Nephron progenitor cell (in vitro differentiated cells): ENCODE measurements around the gene IRX6.

Experiments used
- DNase-seq: peaks from one replicate; pipeline ENCODE4 v3.0.0; 2021
- H3K27ac Mint-ChIP-seq: 2 replicates; pipeline ENCODE4 v1.8.0; 2021; ENCODE audit warnings: mild to moderate bottlenecking, moderate library complexity, mixed read lengths
- H3K27me3 Mint-ChIP-seq: 2 replicates; pipeline ENCODE4 v1.8.0; 2021; ENCODE audit warnings: mild to moderate bottlenecking, low read depth, mixed read lengths; ENCODE audit not compliant: poor library complexity
- H3K36me3 Mint-ChIP-seq: 2 replicates; pipeline ENCODE4 v1.8.0; 2021; ENCODE audit warnings: low read depth, mixed read lengths
- H3K4me1 Mint-ChIP-seq: 2 replicates; pipeline ENCODE4 v1.8.0; 2021; ENCODE audit warnings: mixed read lengths
- H3K4me3 Mint-ChIP-seq: 2 replicates; pipeline ENCODE4 v1.8.0; 2021; ENCODE audit warnings: mild to moderate bottlenecking, moderate library complexity, mixed read lengths
- H3K9me3 Mint-ChIP-seq: 2 replicates; pipeline ENCODE4 v1.8.0; 2021; ENCODE audit warnings: mild to moderate bottlenecking, moderate library complexity, mixed read lengths
- TF ChIP-seq, protein P1 (sequence below): fragments of 200-600 bp; sonication (generic); IDR thresholded peaks from 2 replicates; pipeline ENCODE4 v1.5.0; 2021; ENCODE audit warnings: antibody characterized with exemption

IRX6 gene

DNA sequence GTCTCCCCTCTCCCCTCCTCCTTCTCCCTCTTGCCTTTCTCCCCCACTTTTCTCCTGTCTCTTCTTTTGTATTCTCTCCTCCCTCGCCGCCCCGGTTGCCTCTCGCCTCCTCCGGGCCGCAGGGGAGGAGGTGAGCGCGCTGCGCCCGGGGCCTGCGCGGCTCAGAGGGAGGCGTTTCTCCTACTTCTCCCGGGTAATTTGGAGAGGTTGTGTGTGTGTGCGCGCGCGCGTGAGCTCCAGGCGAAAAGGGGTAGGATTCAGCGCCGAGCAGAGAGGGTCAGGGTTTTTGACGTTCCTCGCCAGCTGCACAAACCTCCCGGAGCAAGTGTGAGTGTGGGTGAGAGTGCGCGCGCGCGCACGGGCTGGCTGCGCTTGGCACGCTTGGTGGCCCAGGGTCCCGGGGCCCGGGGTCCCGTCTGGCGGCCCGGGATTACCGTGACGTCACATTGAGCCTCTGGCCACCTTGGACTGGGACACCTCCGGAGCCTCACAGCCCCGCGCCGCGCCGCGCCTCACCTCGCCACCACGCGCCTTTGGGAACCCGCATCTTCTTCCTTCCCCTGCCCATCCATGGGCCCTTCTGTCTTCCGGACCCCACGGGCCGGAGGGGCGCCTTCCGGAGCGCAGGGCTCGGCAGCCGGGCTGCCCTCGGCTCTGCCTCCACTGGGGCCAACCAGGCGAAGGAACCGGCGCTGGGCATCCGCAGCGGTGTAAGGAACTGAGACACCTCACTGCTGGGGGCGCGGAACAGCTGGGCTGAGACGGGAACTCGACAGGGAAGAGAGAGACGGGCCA, 479 bp downstream of the IRX6 start:
- H3K9me3 Mint-ChIP-seq: no peaks in the 10 kb centered on the region
- peaks cover 14% of the 10 kb centered on the region for H3K4me1 Mint-ChIP-seq
- no peaks in the 10 kb centered on the region for H3K36me3 Mint-ChIP-seq
- H3K27ac Mint-ChIP-seq: no peak overlapping the region
- peak; percentile 50 for DNase-seq
- H3K4me3 Mint-ChIP-seq: peak overlapping the region; percentile 80
- TF ChIP-seq, protein P1, sequence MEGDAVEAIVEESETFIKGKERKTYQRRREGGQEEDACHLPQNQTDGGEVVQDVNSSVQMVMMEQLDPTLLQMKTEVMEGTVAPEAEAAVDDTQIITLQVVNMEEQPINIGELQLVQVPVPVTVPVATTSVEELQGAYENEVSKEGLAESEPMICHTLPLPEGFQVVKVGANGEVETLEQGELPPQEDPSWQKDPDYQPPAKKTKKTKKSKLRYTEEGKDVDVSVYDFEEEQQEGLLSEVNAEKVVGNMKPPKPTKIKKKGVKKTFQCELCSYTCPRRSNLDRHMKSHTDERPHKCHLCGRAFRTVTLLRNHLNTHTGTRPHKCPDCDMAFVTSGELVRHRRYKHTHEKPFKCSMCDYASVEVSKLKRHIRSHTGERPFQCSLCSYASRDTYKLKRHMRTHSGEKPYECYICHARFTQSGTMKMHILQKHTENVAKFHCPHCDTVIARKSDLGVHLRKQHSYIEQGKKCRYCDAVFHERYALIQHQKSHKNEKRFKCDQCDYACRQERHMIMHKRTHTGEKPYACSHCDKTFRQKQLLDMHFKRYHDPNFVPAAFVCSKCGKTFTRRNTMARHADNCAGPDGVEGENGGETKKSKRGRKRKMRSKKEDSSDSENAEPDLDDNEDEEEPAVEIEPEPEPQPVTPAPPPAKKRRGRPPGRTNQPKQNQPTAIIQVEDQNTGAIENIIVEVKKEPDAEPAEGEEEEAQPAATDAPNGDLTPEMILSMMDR: no peak
- H3K27me3 Mint-ChIP-seq: peaks cover 98% of the 10 kb centered on the region

GRCh38 chr16:55325080-55325447, 1.1 kb downstream of the IRX6 start:
- DNase-seq: peak; percentile 29
- Mint-ChIP-seq H3K36me3 (no peaks in the 10 kb centered on the region), H3K9me3 (no peaks in the 10 kb centered on the region), H3K4me1 (peaks cover 14% of the 10 kb centered on the region), H3K4me3 (peak overlapping the region; percentile 65), H3K27ac (no peak overlapping the region), H3K27me3 (peaks cover 98% of the 10 kb centered on the region)
- TF ChIP-seq, protein P1: no peak

DNA sequence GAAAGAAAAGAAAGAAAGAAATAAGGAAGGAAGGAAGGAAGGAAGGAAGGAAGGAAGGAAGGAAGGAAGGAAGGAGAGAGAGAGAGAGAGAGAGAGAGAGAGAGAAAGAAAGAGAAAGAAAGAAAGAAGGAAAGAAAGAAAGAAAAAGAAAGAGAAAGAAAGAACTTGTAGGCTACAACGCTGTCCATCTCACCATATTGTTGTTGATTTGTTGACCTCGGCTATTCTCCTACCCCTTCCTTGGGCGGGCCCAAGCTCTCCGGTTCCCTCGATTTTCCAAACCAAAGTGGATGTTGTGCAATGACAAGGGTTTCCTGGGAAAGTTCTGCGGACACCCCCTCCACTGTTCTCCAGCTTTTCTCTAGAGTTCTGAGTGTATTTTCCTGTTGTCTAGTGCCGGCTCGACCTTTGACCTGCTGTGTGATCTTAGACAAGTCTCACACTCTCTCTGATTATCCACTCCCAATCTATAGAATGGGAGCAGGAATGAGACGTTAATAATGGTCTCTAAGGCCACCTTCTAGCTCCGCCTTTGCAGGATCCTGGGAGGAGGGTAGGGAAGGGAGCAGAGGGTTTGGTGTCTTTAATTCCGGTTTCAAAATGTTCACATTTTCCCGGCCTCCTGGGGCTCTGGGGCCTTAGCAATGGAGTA, 1.6 kb downstream of the IRX6 start:
- peak overlapping the region; percentile 65 for H3K4me3 Mint-ChIP-seq
- H3K27me3 Mint-ChIP-seq: peaks cover 98% of the 10 kb centered on the region
- TF ChIP-seq, protein P1: no peak
- DNase-seq: no peak
- H3K9me3 Mint-ChIP-seq: no peaks in the 10 kb centered on the region
- no peak overlapping the region for H3K27ac Mint-ChIP-seq
- H3K4me1 Mint-ChIP-seq: peaks cover 17% of the 10 kb centered on the region
- no peaks in the 10 kb centered on the region for H3K36me3 Mint-ChIP-seq

GRCh38 chr16:55326261-55327092, 2.5 kb downstream of the IRX6 start:
- H3K4me1 Mint-ChIP-seq: peaks cover 26% of the 10 kb centered on the region
- H3K27me3 Mint-ChIP-seq: peaks cover 98% of the 10 kb centered on the region

GRCh38 chr16:55328611-55329569, 4.9 kb downstream of the IRX6 start:
- TF ChIP-seq, protein P1: no peak
- peak; percentile 38 for DNase-seq
- peak overlapping the region; percentile 68 for H3K4me3 Mint-ChIP-seq
- peaks cover 26% of the 10 kb centered on the region for H3K4me1 Mint-ChIP-seq
- H3K9me3 Mint-ChIP-seq: no peaks in the 10 kb centered on the region
- no peaks in the 10 kb centered on the region for H3K36me3 Mint-ChIP-seq
- H3K27ac Mint-ChIP-seq: no peak overlapping the region
- peaks cover 100% of the 10 kb centered on the region for H3K27me3 Mint-ChIP-seq

More at GRCh38 chr16:55326261-55327092, 2.5 kb downstream of the IRX6 start:
- H3K4me3 Mint-ChIP-seq: no peak overlapping the region
- H3K9me3 Mint-ChIP-seq: no peaks in the 10 kb centered on the region
- no peak overlapping the region for H3K27ac Mint-ChIP-seq
- H3K36me3 Mint-ChIP-seq: no peaks in the 10 kb centered on the region
- DNase-seq: no peak
- TF ChIP-seq, protein P1: no peak
